ENCODE data around the gene RYR2. TPM values are rescaled to one million over a fixed set of nuclear protein-coding genes. Genes with fewer than 3 reads are reported as not detected.

RYR2 gene
- total and polyA plus RNA-seq, 9 of the 15 experiments (the other 6 are each of a cell fraction or from before 2014, with no cell fraction given) = 0.03 to 0.42 (median 0.14) TPM

GRCh38 chr1:237045278-237046016, 3.5 kb downstream of the RYR2 start (continued):
- TF ChIP-seq REST (IDR thresholded peaks at IDR 0.05; ENCODE audit: borderline replicate concordance) (peak; percentile 41; the same call in 1 of the 2 replicates), REST (CRISPR knock-in tag; IDR thresholded peaks at IDR 0.05; ENCODE audit: low read depth) (no peak), PTBP1 (IDR thresholded peaks at IDR 0.05; ENCODE audit: low read depth, low read length) (no peak), CBFA2T3 (IDR thresholded peaks at IDR 0.05) (no peak), PHF21A (IDR thresholded peaks at IDR 0.05; ENCODE audit: borderline replicate concordance, low read depth) (no peak), RBBP5 (IDR thresholded peaks at IDR 0.05; ENCODE audit: borderline replicate concordance, insufficient read depth, low read length, poor library complexity, severe bottlenecking) (no peak), GABPB1 (CRISPR knock-in tag; IDR thresholded peaks at IDR 0.05) (no peak), CBX2 (IDR thresholded peaks at IDR 0.05; ENCODE audit: insufficient read depth, low read length, poor library complexity, severe bottlenecking) (no peak), FOXP1 (CRISPR knock-in tag; IDR thresholded peaks at IDR 0.05) (no peak), TSHZ1 (CRISPR knock-in tag; IDR thresholded peaks at IDR 0.05) (no peak)
